Sigmoid colon (tissue), 7 donors: ENCODE results near the gene VGLL1. TPM values are rescaled to one million over a fixed set of nuclear protein-coding genes. Genes with fewer than 3 reads are reported as not detected.

ENCODE experiments used
- DNase-seq: peaks from one replicate; pipeline ENCODE4 v3.0.0-alpha.2; 2019
- H3K27ac ChIP-seq, 4 donors: fragments of 200-600 bp; sonication (generic); one replicate each; pipeline ENCODE4 v1.5.1; 2016 to 2019; ENCODE audit warnings: mild to moderate bottlenecking in 1 of 4
- H3K27me3 ChIP-seq, 3 donors: fragments of 200-600 bp; sonication (generic); one replicate each; pipeline ENCODE4 v1.5.1; 2019; ENCODE audit warnings: mild to moderate bottlenecking in 1 of 3
- H3K36me3 ChIP-seq, 4 donors: fragments of 200-600 bp; sonication (generic); one replicate each; pipeline ENCODE4 v1.5.1; 2016 to 2019
- H3K4me1 ChIP-seq, 4 donors: fragments of 200-600 bp; sonication (generic); one replicate each; pipeline ENCODE4 v1.5.1; 2017 to 2019
- H3K4me3 ChIP-seq, 4 donors: fragments of 200-600 bp; sonication (generic); one replicate each; pipeline ENCODE4 v1.5.1; 2017 to 2019; ENCODE audit warnings: mild to moderate bottlenecking in 2 of 4, moderate library complexity in 1 of 4
- H3K9me3 ChIP-seq, 4 donors: fragments of 200-600 bp in 3 of 4; sonication (generic) in 3 of 4; one replicate each; pipeline versions ENCODE4 v1.5.1 to v1.6.1; 2013 to 2019
- EP300 ChIP-seq, 4 donors: sonication (generic); formaldehyde crosslinking; IDR thresholded peaks; one replicate each; pipeline ENCODE4 v1.6.1; 2017; ENCODE audit warnings: antibody characterized with exemption in 4 of 4
- POLR2A ChIP-seq, 2 donors: fragments of 450-650 bp; IDR thresholded peaks; one replicate each; pipeline ENCODE4 v1.6.1; 2016; ENCODE audit warnings: antibody characterized with exemption in 2 of 2, mild to moderate bottlenecking in 2 of 2, moderate library complexity in 2 of 2
- POLR2AphosphoS5 ChIP-seq, 4 donors: sonication (generic); formaldehyde crosslinking; IDR thresholded peaks; one replicate each; pipeline ENCODE4 v1.6.1; 2017; ENCODE audit warnings: antibody characterized with exemption in 4 of 4
- WGBS, 2 donors: extraction: QIAGEN DNeasy Blood & Tissue Kit; methylation state at CpG; one replicate each; pipeline ENCODE4 v1.1.7; 2013; 5-methylcytosine and 5-hydroxymethylcytosine counted together
- intact Hi-C: fragments of 100-400 bp; cut with DNase I; formaldehyde crosslinking; loops from one replicate; pipeline ENCODE4 v1.15.1; 2023
- polyA plus RNA-seq, 3 donors: library from polyadenylated mRNA; stranded (reverse); fragments of 200-250 nt; gene quantifications; one replicate each; pipeline ENCODE4 v1.2.3, GENCODE V29; 2013
- small RNA-seq, 3 donors: library from RNA; depleted of rRNA; stranded (forward); fragments of <200 nt; gene quantifications; one replicate each; pipeline ENCODE3, GENCODE V24; 2016
- total RNA-seq, 4 donors: library from RNA; depleted of rRNA; stranded (reverse); fragments of >200 nt; gene quantifications; one replicate each; pipeline ENCODE4 v1.1.0, GENCODE V29; 2016
- TF ChIP-seq, protein P1 (sequence below), 4 experiments: fragments of 450-650 bp in 3 of 4; fragments of 200-600 bp in 1 of 4; IDR thresholded peaks; one replicate each; pipeline ENCODE4 v1.5.1; 2016 to 2019; ENCODE audit warnings: antibody characterized with exemption in 4 of 4, mild to moderate bottlenecking in 3 of 4, moderate library complexity in 2 of 4
- donor health status: healthy with polysubstance abuse.
- donor health status: Bipolar disorder and iron deficiency.
- donor health status: healthy.

Gene VGLL1
- total and polyA plus RNA-seq, 7 donors: not detected

DNA sequence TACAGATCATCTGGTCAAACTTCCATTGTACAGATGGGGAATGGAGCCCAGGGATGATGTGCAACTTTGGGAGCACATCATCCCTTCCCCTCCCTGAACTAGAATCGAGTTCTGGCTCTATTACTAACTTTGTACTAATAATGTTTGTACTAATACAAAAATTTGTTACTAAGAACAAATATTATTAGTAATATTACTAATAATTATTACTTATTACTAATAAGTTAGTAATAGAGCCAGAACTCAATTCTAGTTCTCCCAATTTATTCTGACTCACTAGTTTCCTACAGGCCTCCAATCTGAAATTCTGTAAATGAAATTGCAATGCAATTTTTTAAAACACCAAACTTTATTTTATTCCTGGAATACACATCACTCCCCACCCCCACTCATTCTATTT lies 68.0 kb downstream of the VGLL1 start:
- H3K27ac ChIP-seq: no peak overlapping the region
- WGBS, 2 donors: 29 to 65% methylated on average over 1 of the region's 1 CpG
- no peak for DNase-seq
- H3K36me3 ChIP-seq: no peaks in the 10 kb centered on the region
- TF ChIP-seq POLR2A (IDR thresholded peaks at IDR 0.05): no peak
- no peak for TF ChIP-seq POLR2AphosphoS5 (IDR thresholded peaks at IDR 0.05)
- TF ChIP-seq EP300 (IDR thresholded peaks at IDR 0.05): no peak
- TF ChIP-seq, protein P1, sequence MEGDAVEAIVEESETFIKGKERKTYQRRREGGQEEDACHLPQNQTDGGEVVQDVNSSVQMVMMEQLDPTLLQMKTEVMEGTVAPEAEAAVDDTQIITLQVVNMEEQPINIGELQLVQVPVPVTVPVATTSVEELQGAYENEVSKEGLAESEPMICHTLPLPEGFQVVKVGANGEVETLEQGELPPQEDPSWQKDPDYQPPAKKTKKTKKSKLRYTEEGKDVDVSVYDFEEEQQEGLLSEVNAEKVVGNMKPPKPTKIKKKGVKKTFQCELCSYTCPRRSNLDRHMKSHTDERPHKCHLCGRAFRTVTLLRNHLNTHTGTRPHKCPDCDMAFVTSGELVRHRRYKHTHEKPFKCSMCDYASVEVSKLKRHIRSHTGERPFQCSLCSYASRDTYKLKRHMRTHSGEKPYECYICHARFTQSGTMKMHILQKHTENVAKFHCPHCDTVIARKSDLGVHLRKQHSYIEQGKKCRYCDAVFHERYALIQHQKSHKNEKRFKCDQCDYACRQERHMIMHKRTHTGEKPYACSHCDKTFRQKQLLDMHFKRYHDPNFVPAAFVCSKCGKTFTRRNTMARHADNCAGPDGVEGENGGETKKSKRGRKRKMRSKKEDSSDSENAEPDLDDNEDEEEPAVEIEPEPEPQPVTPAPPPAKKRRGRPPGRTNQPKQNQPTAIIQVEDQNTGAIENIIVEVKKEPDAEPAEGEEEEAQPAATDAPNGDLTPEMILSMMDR (IDR thresholded peaks at IDR 0.05): no peak
- intact Hi-C loops: no loop called here
- H3K4me1 ChIP-seq: no peaks in the 10 kb centered on the region
- no peaks in the 10 kb centered on the region for H3K9me3 ChIP-seq
- no peak overlapping the region for H3K4me3 ChIP-seq
- H3K27me3 ChIP-seq: no peaks in the 10 kb centered on the region

Small RNAs within 50 kb of the gene (small RNA-seq; reads per million reads assigned to genes)
- gene MIR934: 0 reads per million in 3 donors
- 0 reads per million in 3 donors for gene RF00019
- 0 reads per million in 3 donors for gene RNU6-320P

Other genes with a start within 250 kb of the VGLL1 start
- under 1 TPM in 1 of 4 donors, not detected in 3; under 0.01 TPM for gene ADGRG4, start 231.3 kb upstream of the VGLL1 start, total RNA-seq
- gene ADGRG4, start 231.3 kb upstream of the VGLL1 start, polyA plus RNA-seq: not detected
- not detected for gene BRS3, start 44.3 kb upstream of the VGLL1 start, total RNA-seq
- gene BRS3, start 44.3 kb upstream of the VGLL1 start, polyA plus RNA-seq: not detected
- gene HTATSF1, start 34.6 kb upstream of the VGLL1 start, total RNA-seq: 10 to 100 TPM; 47.1 to 62.4 (median 55.0) TPM
- gene HTATSF1, start 34.6 kb upstream of the VGLL1 start, polyA plus RNA-seq: 10 to 100 TPM; 35.7 to 44.4 (median 37.2) TPM
- gene CD40LG, start 115.9 kb downstream of the VGLL1 start, total RNA-seq: under 1 TPM in 3 of 4 donors, not detected in 1; 0.27 to 0.36 (median 0.33) TPM
- 1 to 10 TPM in 1 of 3 donors, not detected in 2; 2.6 TPM for gene CD40LG, start 115.9 kb downstream of the VGLL1 start, polyA plus RNA-seq
- gene ARHGEF6, start 248.7 kb downstream of the VGLL1 start, total RNA-seq: 10 to 100 TPM; 16.1 to 26.3 (median 20.1) TPM
- 10 to 100 TPM in 1 of 3 donors, 1 to 10 TPM in 2; 2.1 to 13.0 (median 3.6) TPM for gene ARHGEF6, start 248.7 kb downstream of the VGLL1 start, polyA plus RNA-seq